H9 (cell line): ENCODE measurements around the gene LTBP4. TPM values are rescaled to one million over a fixed set of nuclear protein-coding genes. Genes with fewer than 3 reads are reported as not detected.

Source experiments
- DNase-seq: peaks from one replicate; pipeline ENCODE4 v3.0.0-alpha.2; 2017
- H2AFZ ChIP-seq: one replicate; pipeline ENCODE4 v1.6.1; 2013; ENCODE audit warnings: mild to moderate bottlenecking, low read length, control low read depth, moderate library complexity
- H2AK5ac ChIP-seq: 2 replicates; pipeline ENCODE4 v1.6.1; 2013; ENCODE audit warnings: low read length, control low read depth, mixed read lengths; ENCODE audit not compliant: insufficient read length
- H2BK120ac ChIP-seq: one replicate; pipeline ENCODE4 v1.6.1; 2013; ENCODE audit warnings: low read depth, mild to moderate bottlenecking, low read length, control low read depth, inconsistent platforms; ENCODE audit not compliant: poor library complexity, severe bottlenecking
- H2BK12ac ChIP-seq: 2 replicates; pipeline ENCODE4 v1.6.1; 2013; ENCODE audit warnings: low read length, control low read depth, mixed read lengths, low read depth; ENCODE audit not compliant: insufficient read length
- H2BK15ac ChIP-seq: 2 replicates; pipeline ENCODE4 v1.6.1; 2013; ENCODE audit warnings: low read depth, low read length, control low read depth
- H2BK20ac ChIP-seq: one replicate; pipeline ENCODE4 v1.6.1; 2013; ENCODE audit warnings: low read depth, mild to moderate bottlenecking, low read length, control low read depth, inconsistent platforms; ENCODE audit not compliant: poor library complexity, severe bottlenecking
- H2BK5ac ChIP-seq: 2 replicates; pipeline ENCODE4 v1.6.1; 2013; ENCODE audit warnings: low read length, control low read depth, mixed read lengths; ENCODE audit not compliant: insufficient read length
- H3K14ac ChIP-seq: 2 replicates; pipeline ENCODE4 v1.6.1; 2013; ENCODE audit warnings: low read length, control low read depth; ENCODE audit not compliant: insufficient read depth
- H3K18ac ChIP-seq: 2 replicates; pipeline ENCODE4 v1.6.1; 2013; ENCODE audit warnings: low read depth, mild to moderate bottlenecking, mixed read lengths, low read length, control low read depth; ENCODE audit not compliant: insufficient read length
- H3K23ac ChIP-seq: 2 replicates; pipeline ENCODE4 v1.6.1; 2013; ENCODE audit warnings: low read length, control low read depth, mixed read lengths, low read depth; ENCODE audit not compliant: insufficient read length
- H3K23me2 ChIP-seq: 2 replicates; pipeline ENCODE4 v1.6.1; 2013; ENCODE audit warnings: low read depth, mild to moderate bottlenecking, mixed read lengths, low read length, control low read depth; ENCODE audit not compliant: insufficient read length, poor library complexity, severe bottlenecking
- H3K27ac ChIP-seq: 2 replicates; pipeline ENCODE4 v1.5.1; 2013; ENCODE audit warnings: low read length, control low read depth, mixed read lengths, low read depth; ENCODE audit not compliant: insufficient read length
- H3K27me3 ChIP-seq: 2 replicates; pipeline ENCODE4 v1.6.1; 2013; ENCODE audit warnings: low read length, control low read depth, inconsistent platforms; ENCODE audit not compliant: insufficient read depth
- H3K4ac ChIP-seq: 2 replicates; pipeline ENCODE4 v1.6.1; 2013; ENCODE audit warnings: low read depth, mild to moderate bottlenecking, control low read depth, inconsistent platforms, low read length, moderate library complexity
- H3K4me1 ChIP-seq: 2 replicates; pipeline ENCODE4 v1.6.1; 2013; ENCODE audit warnings: low read length, control low read depth, inconsistent platforms; ENCODE audit not compliant: insufficient read depth
- H3K4me2 ChIP-seq: 2 replicates; pipeline ENCODE4 v1.6.1; 2013; ENCODE audit warnings: low read length, control low read depth, mixed read lengths; ENCODE audit not compliant: insufficient read length, insufficient read depth
- H3K56ac ChIP-seq: 2 replicates; pipeline ENCODE4 v1.6.1; 2013; ENCODE audit warnings: low read depth, mild to moderate bottlenecking, mixed read lengths, low read length, control low read depth; ENCODE audit not compliant: insufficient read length
- H3K79me1 ChIP-seq: 2 replicates; pipeline ENCODE4 v1.6.1; 2013; ENCODE audit warnings: low read depth, mild to moderate bottlenecking, moderate library complexity, low read length, control low read depth, inconsistent platforms; ENCODE audit not compliant: insufficient read depth, poor library complexity, severe bottlenecking
- H3K79me2 ChIP-seq: 2 replicates; pipeline ENCODE4 v1.6.1; 2013; ENCODE audit warnings: low read length, control low read depth, inconsistent platforms; ENCODE audit not compliant: insufficient read depth
- H3K9ac ChIP-seq: 2 replicates; pipeline ENCODE4 v1.6.1; 2013; ENCODE audit warnings: low read length, control low read depth, mixed read lengths; ENCODE audit not compliant: insufficient read length; ENCODE audit errors: extremely low read depth
- H3K9me3 ChIP-seq: one replicate; pipeline ENCODE4 v1.6.1; 2013; ENCODE audit warnings: low read depth, low read length, inconsistent platforms; ENCODE audit not compliant: control insufficient read depth
- H3T11ph ChIP-seq: one replicate; pipeline ENCODE4 v1.6.1; 2013; ENCODE audit warnings: mild to moderate bottlenecking, low read length, control low read depth, inconsistent platforms
- H4K20me1 ChIP-seq: one replicate; pipeline ENCODE4 v1.6.1; 2013; ENCODE audit not compliant: control insufficient read depth, insufficient read length, insufficient read depth
- H4K5ac ChIP-seq: 2 replicates; pipeline ENCODE4 v1.6.1; 2013; ENCODE audit warnings: low read depth, mild to moderate bottlenecking, mixed read lengths, low read length, control low read depth; ENCODE audit not compliant: insufficient read length
- H4K8ac ChIP-seq: replicated peaks from 2 replicates; pipeline ENCODE4 v1.6.1; 2013; ENCODE audit warnings: low read length, control low read depth, mixed read lengths, low read depth; ENCODE audit not compliant: insufficient read length
- H4K91ac ChIP-seq: 2 replicates; pipeline ENCODE4 v1.6.1; 2013; ENCODE audit warnings: low read depth, mild to moderate bottlenecking, moderate library complexity, mixed read lengths, low read length, control low read depth; ENCODE audit not compliant: insufficient read length
- H3K27ac Mint-ChIP-seq, 3 experiments: 2 replicates in 2 of 3; 3 replicates in 1 of 3; pipeline ENCODE4 v1.8.0; 2020 to 2021; ENCODE audit warnings: mixed read lengths in 3 of 3, mild to moderate bottlenecking in 1 of 3, moderate library complexity in 1 of 3
- H3K27me3 Mint-ChIP-seq: 2 replicates; pipeline ENCODE4 v1.8.0; 2021; ENCODE audit warnings: low read depth, mild to moderate bottlenecking, moderate library complexity, mixed read lengths
- H3K36me3 Mint-ChIP-seq, 3 experiments: 2 replicates in 2 of 3; 3 replicates in 1 of 3; pipeline ENCODE4 v1.8.0; 2020 to 2021; ENCODE audit warnings: low read depth in 3 of 3, mixed read lengths in 3 of 3; ENCODE audit not compliant: insufficient read depth in 1 of 3
- H3K4me1 Mint-ChIP-seq, 2 experiments: 2 replicates each; pipeline ENCODE4 v1.8.0; 2020; ENCODE audit warnings: mixed read lengths in 2 of 2
- H3K4me3 Mint-ChIP-seq, 2 experiments: 2 replicates in 1 of 2; 3 replicates in 1 of 2; pipeline ENCODE4 v1.8.0; 2020 to 2021; ENCODE audit warnings: mild to moderate bottlenecking in 2 of 2, mixed read lengths in 2 of 2, moderate library complexity in 1 of 2
- H3K9me3 Mint-ChIP-seq, 2 experiments: 2 replicates in 1 of 2; 3 replicates in 1 of 2; pipeline ENCODE4 v1.8.0; 2020; ENCODE audit warnings: mild to moderate bottlenecking in 2 of 2, mixed read lengths in 2 of 2, moderate library complexity in 1 of 2
- CTCF ChIP-seq: fragments of 200-600 bp; sonication (generic); conservative IDR thresholded peaks from 3 replicates; pipeline ENCODE4 v1.8.0; 2021; ENCODE audit warnings: antibody characterized with exemption, mild to moderate bottlenecking
- WGBS: extraction: QIAGEN DNeasy Blood & Tissue Kit; methylation state at CpG from one replicate; pipeline ENCODE4 v1.1.7; 2013; ENCODE audit warnings: missing lambda C conversion rate, low lambda C conversion rate, mixed read lengths; ENCODE audit not compliant: insufficient read length; ENCODE audit errors: extremely low coverage; 5-methylcytosine and 5-hydroxymethylcytosine counted together
- total RNA-seq: library from RNA; stranded (reverse); gene quantifications from 2 replicates; pipeline ENCODE4 v1.2.1, GENCODE V29; 2021

LTBP4 gene
- total RNA-seq, 1 experiment from 2014 or later = 129 TPM

- no peaks in the 10 kb centered on the region; a peak in 1 of 5 replicates for H3K9me3 Mint-ChIP-seq
- peaks cover 15 to 28% of the 10 kb centered on the region in 2 experiments for H3K4me1 Mint-ChIP-seq
- Histone ChIP-seq H2BK5ac (no peak overlapping the region), H2AFZ (no peak overlapping the region), H3K23me2 (peaks cover 19% of the 10 kb centered on the region), H2BK120ac (no peak overlapping the region), H3K27me3 (peaks cover 8% of the 10 kb centered on the region; the same call in 1 of the 2 replicates), H3K18ac (peak overlapping the region; percentile 16), H3K4ac (no peak overlapping the region), H3K23ac (no peak overlapping the region), H3K56ac (no peak overlapping the region), H4K8ac (no peak overlapping the region), H3K9ac (peak overlapping the region; percentile 50), H4K5ac (no peak overlapping the region), H4K20me1 (peaks cover 4% of the 10 kb centered on the region), H3K4me1 (no peaks in the 10 kb centered on the region), H2BK12ac (no peak overlapping the region), H2BK15ac (no peak overlapping the region), H2BK20ac (no peak overlapping the region), H3K9me3 (no peaks in the 10 kb centered on the region), H3K4me2 (peak overlapping the region; percentile 79), H3K79me2 (no peaks in the 10 kb centered on the region), H4K91ac (no peak overlapping the region), H3K14ac (no peak overlapping the region; the same call in 1 of the 2 replicates), H3T11ph (no peak overlapping the region), H3K79me1 (no peaks in the 10 kb centered on the region), H3K27ac (no peak overlapping the region), H2AK5ac (no peak overlapping the region)
- H3K27ac Mint-ChIP-seq = peak overlapping the region; percentile 96 to 98 (median 97); a peak in 5 of 7 replicates
- no peak for TF ChIP-seq CTCF
- DNase-seq = peak; percentile 87
- no CpG with 5 or more reads among the region's 50 CpGs for whole genome bisulfite sequencing
- peaks cover 11 to 38% (median 28%) of the 10 kb centered on the region in 3 experiments; a peak in 6 of 7 replicates for H3K36me3 Mint-ChIP-seq
- H3K4me3 Mint-ChIP-seq = peak overlapping the region; percentile 89 to 96
- H3K27me3 Mint-ChIP-seq = peaks cover 44% of the 10 kb centered on the region
These were observed 11.9 kb downstream of the LTBP4 start for GRCh38 chr19:40612831-40613689.
